Lower leg skin (tissue), 4 donors: ENCODE measurements around the gene KITLG. TPM values are rescaled to one million over a fixed set of nuclear protein-coding genes. Genes with fewer than 3 reads are reported as not detected.

Source experiments
- DNase-seq, 2 donors: peaks; one replicate each; pipeline ENCODE4 v3.0.0-alpha.2; 2019; ENCODE audit warnings: low spot score in 2 of 2
- H3K4me3 ChIP-seq: fragments of 200-600 bp; sonication (generic); 2 replicates; pipeline ENCODE4 v1.5.1; 2017; ENCODE audit warnings: mild to moderate bottlenecking, low read depth; ENCODE audit not compliant: poor library complexity, severe bottlenecking
- CTCF ChIP-seq, 3 donors: fragments of 450-650 bp; IDR thresholded peaks; one replicate each; pipeline ENCODE4 v1.5.1; 2016; ENCODE audit warnings: antibody characterized with exemption in 3 of 3, mild to moderate bottlenecking in 3 of 3, moderate library complexity in 2 of 3
- POLR2A ChIP-seq, 2 donors: fragments of 450-650 bp; IDR thresholded peaks; one replicate each; pipeline ENCODE4 v1.6.1; 2016 to 2017; ENCODE audit warnings: antibody characterized with exemption in 2 of 2, mild to moderate bottlenecking in 1 of 2, moderate library complexity in 1 of 2
- WGBS, 2 donors: methylation state at CpG; one replicate each; pipeline ENCODE4 v1.1.5; 2018; 5-methylcytosine and 5-hydroxymethylcytosine counted together
- intact Hi-C: fragments of 100-400 bp; cut with DNase I; formaldehyde crosslinking; loops from one replicate; pipeline ENCODE4 v1.15.0; 2023; ENCODE audit warnings: low total_unique reads
- total RNA-seq, 4 donors: library from RNA; depleted of rRNA; stranded (reverse); fragments of >200 nt; gene quantifications; one replicate each; pipeline ENCODE4 v1.1.0, GENCODE V29; 2016

The KITLG gene
- total RNA-seq, 4 donors from 2014 or later, result 5.5 to 12.0 (median 7.6) TPM

- intact Hi-C loops, result no loop called here
- H3K4me3 ChIP-seq, result no peak overlapping the region
- DNase-seq, result no peak
- 79 to 86% methylated on average over 3 of the region's 3 CpGs for WGBS, 2 donors
- TF ChIP-seq POLR2A (IDR thresholded peaks at IDR 0.05) (no peak), CTCF (IDR thresholded peaks at IDR 0.05) (no peak)
Measured at GRCh38 chr12:88496429-88496828, 83.8 kb downstream of the KITLG start.

GRCh38 chr12:88495031-88495430, 85.2 kb downstream of the KITLG start:
- intact Hi-C loops, result no loop called here
- WGBS, 2 donors, result 98 to 100% methylated on average over 1 of the region's 1 CpG
- H3K4me3 ChIP-seq, result no peak overlapping the region
- no peak for DNase-seq
- TF ChIP-seq POLR2A (IDR thresholded peaks at IDR 0.05), result no peak
- no peak for TF ChIP-seq CTCF (IDR thresholded peaks at IDR 0.05)

GRCh38 chr12:88494520-88494919, 85.8 kb downstream of the KITLG start:
- WGBS, 2 donors, result 87 to 96% methylated on average over 1 of the region's 1 CpG
- H3K4me3 ChIP-seq, result no peak overlapping the region
- no peak for DNase-seq
- intact Hi-C loops, result no loop called here
- no peak for TF ChIP-seq POLR2A (IDR thresholded peaks at IDR 0.05)
- TF ChIP-seq CTCF (IDR thresholded peaks at IDR 0.05), result no peak

GRCh38 chr12:88493636-88494035, 86.6 kb downstream of the KITLG start:
- no peak for TF ChIP-seq POLR2A (IDR thresholded peaks at IDR 0.05)
- no peak for TF ChIP-seq CTCF (IDR thresholded peaks at IDR 0.05)
- intact Hi-C loops, result no loop called here
- DNase-seq, result no peak
- WGBS, 2 donors, result 35 to 43% methylated on average over 2 of the region's 2 CpGs
- no peak overlapping the region for H3K4me3 ChIP-seq

GRCh38 chr12:88490425-88490824, 89.8 kb downstream of the KITLG start:
- H3K4me3 ChIP-seq, result no peak overlapping the region
- no peak for DNase-seq
- intact Hi-C loops, result no loop called here
- no peak for TF ChIP-seq POLR2A (IDR thresholded peaks at IDR 0.05)
- no peak for TF ChIP-seq CTCF (IDR thresholded peaks at IDR 0.05)
- 85 to 86% methylated on average over 2 of the region's 2 CpGs for WGBS, 2 donors

GRCh38 chr12:88472775-88473174, 107.5 kb downstream of the KITLG start:
- no peak for TF ChIP-seq CTCF (IDR thresholded peaks at IDR 0.05)
- TF ChIP-seq POLR2A (IDR thresholded peaks at IDR 0.05), result no peak
- intact Hi-C loops, result no loop called here
- no peak for DNase-seq
- H3K4me3 ChIP-seq, result no peak overlapping the region
- WGBS, 2 donors, result 78 to 91% methylated on average over 3 of the region's 3 CpGs
